HepG2 (cell line): ENCODE results near the gene ADGRL1. TPM values are rescaled to one million over a fixed set of nuclear protein-coding genes. Genes with fewer than 3 reads are reported as not detected.

Experiments
- ATAC-seq: fragments of 200-7000 bp; cut with Tn5 transposase; 3 replicates; pipeline ENCODE4 v1.9.1; 2020; ENCODE audit warnings: mild to moderate bottlenecking, moderate library complexity
- BruUV-seq: library from RNA; stranded (reverse); fragments of 400-500 nt; replicated peaks from 2 replicates; lab custom pipeline; 2021; lab: Mats Ljungman, UMichigan
- CTCF ChIA-PET: fragments of 300-600 bp; formaldehyde crosslinking; extraction: SDS; loops from one replicate; lab custom pipeline; 2021; ENCODE audit warnings: low total read pairs, inconsistent platforms, low intra/inter-chr PET ratio; lab: Yijun Ruan, JAX
- POLR2A ChIA-PET: fragments of 350-600 bp; sonication (Branson Sonifier 250); formaldehyde crosslinking; loops from one replicate; lab custom pipeline; 2020; ENCODE audit warnings: antibody characterized with exemption, inconsistent platforms; lab: Yijun Ruan, JAX
- DNase-seq: peaks from one replicate; pipeline ENCODE4 v3.0.0-alpha.2; 2015; ENCODE audit warnings: low spot score
- FAIRE-seq: peaks from 3 replicates; lab custom pipeline; 2011; peaks lifted over from hg19 to GRCh38; lab: Jason Lieb, UNC
- H2AFZ ChIP-seq: one replicate; pipeline ENCODE4 v1.6.1; 2011; ENCODE audit warnings: low read length, inconsistent platforms
- H3K27ac ChIP-seq: fragments of 300-600 bp; 3 replicates; pipeline ENCODE4 v1.8.0; 2011; ENCODE audit warnings: mixed run types, mild to moderate bottlenecking, mixed read lengths, low read length, inconsistent platforms; ENCODE audit not compliant: insufficient read depth; ENCODE audit errors: extremely low read length
- H3K27me3 ChIP-seq, 2 experiments: fragments of 200-600 bp in 1 of 2; 2 replicates in 1 of 2; 3 replicates in 1 of 2; pipeline versions ENCODE4 v1.6.0 to v1.8.0; 2011; ENCODE audit warnings: low read length in 2 of 2, mild to moderate bottlenecking in 2 of 2, moderate library complexity in 2 of 2, inconsistent platforms in 1 of 2; ENCODE audit not compliant: insufficient read depth in 2 of 2, control insufficient read depth in 1 of 2
- H3K36me3 ChIP-seq, 2 experiments: fragments of 200-600 bp in 1 of 2; replicated peaks in 1 of 2; 2 replicates in 1 of 2; 3 replicates in 1 of 2; pipeline versions ENCODE4 v1.5.1 to v1.8.0; 2011; ENCODE audit warnings: low read length in 2 of 2, inconsistent platforms in 1 of 2; ENCODE audit not compliant: insufficient read depth in 2 of 2, control insufficient read depth in 1 of 2
- H3K4me1 ChIP-seq: 2 replicates; pipeline ENCODE4 v1.5.1; 2012; ENCODE audit warnings: low read length, inconsistent platforms; ENCODE audit not compliant: insufficient read depth
- H3K4me2 ChIP-seq: 2 replicates; pipeline ENCODE4 v1.6.0; 2011; ENCODE audit warnings: low read depth, low read length, inconsistent platforms
- H3K4me3 ChIP-seq, 3 experiments: fragments of 200-600 bp in 1 of 3; sonication (generic), shearing (Covaris generic) in 1 of 3; replicated peaks in 1 of 3; 2 replicates each; pipeline ENCODE4 v1.5.1; 2011 to 2016; ENCODE audit warnings: low read length in 3 of 3, inconsistent platforms in 2 of 3, low read depth in 2 of 3, mild to moderate bottlenecking in 2 of 3, control low read depth in 1 of 3, mixed read lengths in 1 of 3; ENCODE audit not compliant: insufficient read depth in 1 of 3
- H3K79me2 ChIP-seq: one replicate; pipeline ENCODE4 v1.6.1; 2011; ENCODE audit warnings: low read length, inconsistent platforms; ENCODE audit not compliant: insufficient read depth
- H3K9ac ChIP-seq: 2 replicates; pipeline ENCODE4 v1.6.0; 2011; ENCODE audit warnings: mild to moderate bottlenecking, low read depth, low read length, inconsistent platforms; ENCODE audit not compliant: insufficient read depth
- H3K9me3 ChIP-seq: 2 replicates; pipeline ENCODE4 v1.5.1; 2012; ENCODE audit warnings: mild to moderate bottlenecking, low read length
- H4K20me1 ChIP-seq: 2 replicates; pipeline ENCODE4 v1.6.0; 2011; ENCODE audit warnings: inconsistent platforms, mild to moderate bottlenecking, low read length, moderate library complexity; ENCODE audit not compliant: insufficient read depth
- GTF2F1 ChIP-seq: fragments of 150-350 bp; IDR thresholded peaks from 2 replicates; pipeline ENCODE4 v1.6.1; 2014; ENCODE audit warnings: low read length
- JUNB ChIP-seq: sonication (generic); formaldehyde crosslinking; IDR thresholded peaks from 2 replicates; pipeline ENCODE4 v1.8.0; 2022; ENCODE audit warnings: missing genetic modification reagents, mild to moderate bottlenecking, borderline replicate concordance
- PAX8 ChIP-seq: sonication (generic); formaldehyde crosslinking; IDR thresholded peaks from 2 replicates; pipeline ENCODE4 v1.8.0; 2022; ENCODE audit warnings: mild to moderate bottlenecking, missing genetic modification reagents, borderline replicate concordance
- PHF21A ChIP-seq: sonication (generic); formaldehyde crosslinking; IDR thresholded peaks from 2 replicates; pipeline ENCODE4 v1.5.0; 2020; ENCODE audit warnings: mild to moderate bottlenecking, missing genetic modification reagents
- PITX1 ChIP-seq: sonication (generic); formaldehyde crosslinking; IDR thresholded peaks from 2 replicates; pipeline ENCODE4 v1.5.1; 2020; ENCODE audit warnings: mild to moderate bottlenecking, missing genetic modification reagents
- RNF2 ChIP-seq: fragments of 450-650 bp; conservative IDR thresholded peaks from 2 replicates; pipeline ENCODE4 v1.6.1; 2016; ENCODE audit warnings: low read depth
- ZBTB20 ChIP-seq: sonication (generic); formaldehyde crosslinking; IDR thresholded peaks from 2 replicates; pipeline ENCODE4 v1.8.1; 2023; ENCODE audit warnings: missing genetic modification reagents, low read depth, mild to moderate bottlenecking, borderline replicate concordance
- ZFP1 ChIP-seq: IDR thresholded peaks from 2 replicates; pipeline ENCODE4 v1.6.1; 2016
- ZNF292 ChIP-seq: sonication (generic); formaldehyde crosslinking; IDR thresholded peaks from 2 replicates; pipeline ENCODE4 v1.8.1; 2022; ENCODE audit warnings: mild to moderate bottlenecking, low read depth, missing genetic modification reagents, borderline replicate concordance
- ZSCAN20 ChIP-seq: sonication (generic); formaldehyde crosslinking; IDR thresholded peaks from 2 replicates; pipeline ENCODE4 v1.4.0; 2020; ENCODE audit warnings: missing genetic modification reagents, mild to moderate bottlenecking, borderline replicate concordance
- ZZZ3 ChIP-seq: sonication (generic); formaldehyde crosslinking; IDR thresholded peaks from 2 replicates; pipeline ENCODE4 v1.4.0; 2020; ENCODE audit warnings: missing genetic modification reagents, mild to moderate bottlenecking, borderline replicate concordance
- WGBS: methylation state at CpG from one replicate; pipeline ENCODE4 v1.1.6; 2017; ENCODE audit warnings: low lambda C conversion rate; 5-methylcytosine and 5-hydroxymethylcytosine counted together
- in situ Hi-C: cut with HindIII; loops from 2 replicates; pipeline ENCODE4 v1.10.0; 2017; ENCODE audit warnings: low pct_unique_long_range_greater_than_20kb; ENCODE audit not compliant: extremely low pct_ligation_motif_present
- intact Hi-C: fragments of 100-400 bp; cut with micrococcal nuclease; formaldehyde crosslinking; loops from one replicate; pipeline ENCODE4 v1.10.0; 2022; ENCODE audit not compliant: unreplicated experiment
- polyA plus RNA-seq, 8 experiments: library from polyadenylated mRNA; depleted of rRNA in 3 of 8; stranded (reverse) in 7 of 8; unstranded in 1 of 8; fragments of >200 nt; fragmentation: Illumina TruSeq in 4 of 8; extraction: Trizol in 4 of 8; gene quantifications; 2 replicates each; pipeline versions ENCODE4 v1.2.1 to v1.2.3, GENCODE V29; 2011 to 2016; ENCODE audit warnings: low read depth in 4 of 8, missing spikeins in 1 of 8, mixed read lengths in 1 of 8; ENCODE audit not compliant: insufficient read depth in 1 of 8
- total RNA-seq, 5 experiments: library from RNA; depleted of rRNA; stranded (reverse); fragments of >200 nt; fragmentation: Illumina TruSeq; extraction: Trizol; gene quantifications; 2 replicates each; pipeline ENCODE4 v1.2.3, GENCODE V29; 2016; ENCODE audit warnings: low read depth in 1 of 5
- TF ChIP-seq, protein P1 (sequence below), 2 experiments: sonication (generic) in 1 of 2; formaldehyde crosslinking in 1 of 2; IDR thresholded peaks; 2 replicates each; pipeline versions ENCODE4 v1.6.1 to v1.9.0; 2014 to 2022; ENCODE audit warnings: antibody characterized with exemption in 1 of 2, borderline replicate concordance in 1 of 2, inconsistent platforms in 1 of 2, low read depth in 1 of 2, missing genetic modification reagents in 1 of 2
- TF ChIP-seq, protein P2 (sequence below): IDR thresholded peaks from 2 replicates; pipeline ENCODE4 v1.6.1; 2012; ENCODE audit warnings: inconsistent platforms

Gene ADGRL1
- total and polyA plus RNA-seq, 2 of the 13 experiments (the other 11 are each of a cell fraction or from before 2014, with no cell fraction given): 0.49 to 1.7 TPM

DNA sequence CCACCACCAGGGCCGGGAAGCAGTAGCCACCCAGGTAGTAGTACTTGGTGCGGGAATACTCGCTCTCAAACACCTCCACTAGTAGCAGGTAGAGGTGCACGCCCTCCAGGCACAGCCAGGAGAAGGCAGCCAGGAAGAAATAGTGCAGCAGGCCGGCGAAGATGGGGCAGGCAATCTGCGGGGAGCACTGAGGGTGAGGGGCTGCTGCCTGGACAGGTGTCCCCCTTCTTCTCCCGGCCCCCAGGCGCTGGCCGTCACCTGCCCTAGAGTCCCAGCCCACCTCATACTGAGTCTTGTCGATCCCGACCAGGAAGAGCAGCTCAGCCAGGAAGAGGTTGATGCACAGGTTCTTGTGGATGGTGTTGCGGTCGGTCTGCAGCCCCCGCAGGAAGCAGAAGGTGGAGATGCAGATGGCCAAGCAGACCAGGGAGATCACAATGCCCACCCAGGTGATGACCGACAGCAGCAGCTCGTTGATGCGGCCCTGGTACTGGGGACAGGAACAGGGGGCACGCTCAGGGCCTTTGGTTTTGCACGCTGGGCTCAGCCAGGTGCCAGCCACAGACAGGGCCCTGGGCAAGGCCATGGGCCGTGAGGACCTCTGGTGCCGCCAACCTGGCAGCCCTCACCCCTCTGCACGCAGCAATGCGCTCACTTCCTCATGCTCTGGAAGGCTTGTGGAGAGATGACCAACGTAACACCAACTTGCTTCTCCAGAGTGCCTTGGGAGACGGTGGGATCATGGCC lies 48.8 kb downstream of the ADGRL1 start:
- Histone ChIP-seq H3K27me3 (no peaks in the 10 kb centered on the region; a peak in 1 of 5 replicates), H3K36me3 (no peaks in the 10 kb centered on the region), H3K27ac (no peak overlapping the region), H3K9ac (no peak overlapping the region), H3K79me2 (no peaks in the 10 kb centered on the region), H3K4me1 (peaks cover 6% of the 10 kb centered on the region; the same call in 1 of the 2 replicates), H2AFZ (no peak overlapping the region), H3K4me3 (no peak overlapping the region), H3K4me2 (no peak overlapping the region)
- in situ Hi-C loops: no loop called here
- 85% methylated on average over 14 of the region's 26 CpGs for WGBS
- intact Hi-C loops: no loop called here
- POLR2A ChIA-PET: interaction anchor here (0.5 kb wide), 1 partner anchor 329 kb away, joined by 3 read pairs; no protein-coding TSS in a partner anchor
- no peak for ATAC-seq
- FAIRE-seq: no peak
- no TSS peak for BruUV-seq
- DNase-seq: no peak
- TF ChIP-seq ZFP1 (CRISPR knock-in tag): no peak
- TF ChIP-seq PAX8: no peak
- TF ChIP-seq, protein P1, sequence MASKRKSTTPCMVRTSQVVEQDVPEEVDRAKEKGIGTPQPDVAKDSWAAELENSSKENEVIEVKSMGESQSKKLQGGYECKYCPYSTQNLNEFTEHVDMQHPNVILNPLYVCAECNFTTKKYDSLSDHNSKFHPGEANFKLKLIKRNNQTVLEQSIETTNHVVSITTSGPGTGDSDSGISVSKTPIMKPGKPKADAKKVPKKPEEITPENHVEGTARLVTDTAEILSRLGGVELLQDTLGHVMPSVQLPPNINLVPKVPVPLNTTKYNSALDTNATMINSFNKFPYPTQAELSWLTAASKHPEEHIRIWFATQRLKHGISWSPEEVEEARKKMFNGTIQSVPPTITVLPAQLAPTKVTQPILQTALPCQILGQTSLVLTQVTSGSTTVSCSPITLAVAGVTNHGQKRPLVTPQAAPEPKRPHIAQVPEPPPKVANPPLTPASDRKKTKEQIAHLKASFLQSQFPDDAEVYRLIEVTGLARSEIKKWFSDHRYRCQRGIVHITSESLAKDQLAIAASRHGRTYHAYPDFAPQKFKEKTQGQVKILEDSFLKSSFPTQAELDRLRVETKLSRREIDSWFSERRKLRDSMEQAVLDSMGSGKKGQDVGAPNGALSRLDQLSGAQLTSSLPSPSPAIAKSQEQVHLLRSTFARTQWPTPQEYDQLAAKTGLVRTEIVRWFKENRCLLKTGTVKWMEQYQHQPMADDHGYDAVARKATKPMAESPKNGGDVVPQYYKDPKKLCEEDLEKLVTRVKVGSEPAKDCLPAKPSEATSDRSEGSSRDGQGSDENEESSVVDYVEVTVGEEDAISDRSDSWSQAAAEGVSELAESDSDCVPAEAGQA (IDR thresholded peaks at IDR 0.05; ENCODE audit: low read depth): no peak
- TF ChIP-seq, protein P1 (CRISPR knock-in tag; IDR thresholded peaks at IDR 0.05; ENCODE audit: borderline replicate concordance): no peak
- TF ChIP-seq ZZZ3 (CRISPR knock-in tag): no peak
- TF ChIP-seq, protein P2, sequence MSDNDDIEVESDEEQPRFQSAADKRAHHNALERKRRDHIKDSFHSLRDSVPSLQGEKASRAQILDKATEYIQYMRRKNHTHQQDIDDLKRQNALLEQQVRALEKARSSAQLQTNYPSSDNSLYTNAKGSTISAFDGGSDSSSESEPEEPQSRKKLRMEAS: no peak
- no peak for TF ChIP-seq PITX1 (CRISPR knock-in tag)
- no peak for TF ChIP-seq ZBTB20 (CRISPR knock-in tag)
- TF ChIP-seq GTF2F1: no peak
- TF ChIP-seq ZNF292 (CRISPR knock-in tag): no peak
- no peak for TF ChIP-seq JUNB (CRISPR knock-in tag)
- TF ChIP-seq ZSCAN20: no peak
- TF ChIP-seq PHF21A (CRISPR knock-in tag): no peak
- no peak for TF ChIP-seq RNF2
- TF ChIP-seq, all 625 proteins: peak for 0
- CTCF ChIA-PET: no interaction called here
- Histone ChIP-seq H3K9me3 (no peaks in the 10 kb centered on the region), H4K20me1 (no peaks in the 10 kb centered on the region)
